RWPE2 (cell line): ENCODE data around the gene CEP72.

Experiments
- ATAC-seq: fragments of 200-7000 bp; cut with Tn5 transposase; 3 replicates; pipeline ENCODE4 v1.9.1; 2021; ENCODE audit warnings: low read depth
- DNase-seq: peaks from one replicate; pipeline ENCODE4 v3.0.0-alpha.2; 2020; ENCODE audit warnings: low spot score
- H3K27ac ChIP-seq: fragments of 450-650 bp; 2 replicates; pipeline ENCODE4 v1.5.1; 2017; ENCODE audit warnings: mild to moderate bottlenecking; ENCODE audit not compliant: poor library complexity, severe bottlenecking
- H3K27me3 ChIP-seq: fragments of 250-450 bp; sonication (Bioruptor Pico); 2 replicates; pipeline ENCODE4 v1.5.1; 2021; ENCODE audit warnings: mild to moderate bottlenecking, moderate library complexity; ENCODE audit not compliant: insufficient read depth, poor library complexity, severe bottlenecking
- H3K36me3 ChIP-seq: fragments of 250-450 bp; sonication (Bioruptor Pico); 2 replicates; pipeline ENCODE4 v1.5.1; 2020; ENCODE audit warnings: low read depth, mild to moderate bottlenecking, moderate library complexity
- H3K4me1 ChIP-seq: fragments of 250-450 bp; sonication (Bioruptor Pico); 2 replicates; pipeline ENCODE4 v1.5.1; 2021; ENCODE audit warnings: mild to moderate bottlenecking, moderate library complexity; ENCODE audit not compliant: insufficient read depth, poor library complexity, severe bottlenecking
- H3K4me3 ChIP-seq: fragments of 250-450 bp; sonication (Bioruptor Pico); 2 replicates; pipeline ENCODE4 v1.5.1; 2021; ENCODE audit warnings: mild to moderate bottlenecking, moderate library complexity; ENCODE audit not compliant: severe bottlenecking
- H3K9me3 ChIP-seq: fragments of 250-450 bp; sonication (Bioruptor Pico); 2 replicates; pipeline ENCODE4 v1.5.1; 2021; ENCODE audit warnings: mild to moderate bottlenecking, moderate library complexity; ENCODE audit not compliant: severe bottlenecking
- CTCF ChIP-seq: fragments of 450-650 bp; IDR thresholded peaks from one replicate; pipeline ENCODE4 v1.5.1; 2017; ENCODE audit warnings: mild to moderate bottlenecking, moderate library complexity; ENCODE audit not compliant: poor library complexity, severe bottlenecking

The CEP72 gene

GRCh38 chr5:593511-593910 is 18.6 kb upstream of the CEP72 start:
- H3K27ac ChIP-seq: no peak overlapping the region
- ATAC-seq (no peak), DNase-seq (peak; percentile 49)
- no peak overlapping the region for H3K4me3 ChIP-seq
- TF ChIP-seq CTCF: no peak
- H3K27me3 ChIP-seq: peaks cover 65% of the 10 kb centered on the region
- H3K36me3 ChIP-seq: no peaks in the 10 kb centered on the region
- peaks cover 3% of the 10 kb centered on the region for H3K9me3 ChIP-seq
- H3K4me1 ChIP-seq: no peaks in the 10 kb centered on the region

- Histone ChIP-seq H3K36me3 (no peaks in the 10 kb centered on the region), H3K4me1 (no peaks in the 10 kb centered on the region), H3K4me3 (no peak overlapping the region), H3K9me3 (peaks cover 3% of the 10 kb centered on the region), H3K27ac (no peak overlapping the region), H3K27me3 (peaks cover 74% of the 10 kb centered on the region)
- DNase-seq: peak; percentile 19
- ATAC-seq: no peak
- no peak for TF ChIP-seq CTCF
Observed at GRCh38 chr5:594226-594860, 17.8 kb upstream of the CEP72 start.

DNA sequence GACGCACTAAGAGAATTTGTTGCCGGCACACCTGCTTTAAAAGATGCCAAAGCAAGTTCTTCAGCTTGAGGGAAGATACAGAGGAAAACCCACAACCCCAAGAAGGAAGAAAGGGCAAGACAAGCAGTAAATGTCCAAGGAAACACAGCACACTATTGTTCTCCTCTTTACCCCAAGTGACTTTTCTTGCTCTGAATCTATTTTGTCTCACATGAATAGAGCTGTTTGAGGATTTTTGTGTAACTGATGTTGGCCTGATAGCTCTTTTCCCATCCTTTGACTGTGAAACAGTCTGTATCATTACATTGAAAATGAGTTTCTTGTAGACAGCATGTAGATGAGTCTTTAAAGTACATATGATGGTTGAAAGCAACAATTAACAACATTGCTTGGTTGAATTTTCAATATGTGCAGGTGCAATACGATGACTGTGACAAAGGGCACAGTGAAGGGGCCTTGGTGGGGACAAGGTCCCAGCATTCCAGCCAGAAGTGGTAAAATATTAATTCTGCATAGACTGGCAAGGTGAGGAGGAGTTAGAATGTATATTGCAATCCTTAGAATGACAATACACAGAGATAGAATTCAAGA is 16.8 kb upstream of the CEP72 start:
- ATAC-seq: no peak
- Histone ChIP-seq H3K36me3 (no peaks in the 10 kb centered on the region), H3K27ac (no peak overlapping the region), H3K4me3 (no peak overlapping the region), H3K9me3 (peaks cover 3% of the 10 kb centered on the region), H3K27me3 (peaks cover 77% of the 10 kb centered on the region), H3K4me1 (no peaks in the 10 kb centered on the region)
- DNase-seq: peak; percentile 1
- TF ChIP-seq CTCF: no peak

DNA sequence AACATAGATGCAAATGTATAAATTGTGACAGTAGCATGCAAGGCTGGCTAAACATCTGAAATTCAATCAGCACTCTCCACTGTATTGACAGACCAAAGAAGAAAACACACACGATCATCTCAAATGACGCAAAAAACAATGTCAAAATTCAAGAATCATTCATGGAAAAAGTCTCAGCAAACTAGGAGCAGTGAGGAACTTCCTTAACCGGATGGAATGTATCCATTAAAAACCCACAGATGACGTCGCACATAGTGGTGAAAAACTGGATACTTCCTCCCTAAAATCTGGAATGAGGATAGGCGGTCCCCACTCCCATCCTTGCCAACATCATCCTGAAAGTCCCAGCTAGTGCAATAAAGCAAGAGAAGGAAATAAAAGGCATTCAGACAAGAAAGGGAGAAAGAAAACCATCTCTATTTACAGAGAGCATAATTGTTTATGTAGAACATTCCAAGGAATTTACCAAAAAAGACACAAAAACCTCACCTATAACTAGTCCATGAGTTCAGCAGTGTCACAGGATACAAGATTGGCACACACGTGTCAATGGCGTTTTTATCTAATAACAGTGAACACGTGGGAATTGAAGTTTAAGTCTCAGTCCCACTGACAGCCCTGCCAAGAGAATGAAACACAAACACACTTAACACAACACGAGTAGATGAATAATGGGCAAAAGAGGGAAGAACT is 14.1 kb upstream of the CEP72 start:
- Histone ChIP-seq H3K4me3 (no peak overlapping the region), H3K27ac (no peak overlapping the region), H3K4me1 (no peaks in the 10 kb centered on the region), H3K9me3 (no peaks in the 10 kb centered on the region), H3K36me3 (no peaks in the 10 kb centered on the region), H3K27me3 (peaks cover 89% of the 10 kb centered on the region)
- TF ChIP-seq CTCF: no peak
- DNase-seq (no peak), ATAC-seq (no peak)

DNA sequence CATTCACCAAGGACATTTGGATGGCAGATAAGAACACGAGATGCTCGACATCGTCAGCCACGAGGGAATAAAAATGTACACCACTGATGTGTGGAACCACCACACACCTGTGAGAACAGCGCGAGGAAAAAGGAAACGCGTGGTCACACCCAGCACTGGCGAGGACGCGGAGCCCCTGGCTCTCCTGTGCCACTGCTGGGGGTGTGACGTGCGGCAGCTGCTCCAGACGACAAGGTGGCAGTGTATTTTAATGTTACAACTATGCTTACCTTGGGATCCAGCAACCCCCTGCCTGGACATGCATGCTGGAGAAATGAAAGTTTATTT is 13.6 kb upstream of the CEP72 start:
- ATAC-seq: no peak
- Histone ChIP-seq H3K9me3 (no peaks in the 10 kb centered on the region), H3K27me3 (peaks cover 90% of the 10 kb centered on the region), H3K36me3 (no peaks in the 10 kb centered on the region), H3K27ac (no peak overlapping the region), H3K4me3 (no peak overlapping the region), H3K4me1 (no peaks in the 10 kb centered on the region)
- DNase-seq: peak; percentile 60
- TF ChIP-seq CTCF: no peak
